HepG2 (cell line): Measurements from ENCODE around the gene CLEC11A. TPM values are rescaled to one million over a fixed set of nuclear protein-coding genes. Genes with fewer than 3 reads are reported as not detected.

Experiments used
- ATAC-seq: fragments of 200-7000 bp; cut with Tn5 transposase; 3 replicates; pipeline ENCODE4 v1.9.1; 2020; ENCODE audit warnings: mild to moderate bottlenecking, moderate library complexity
- BruUV-seq: library from RNA; stranded (reverse); fragments of 400-500 nt; replicated peaks from 2 replicates; lab custom pipeline; 2021; lab: Mats Ljungman, UMichigan
- CTCF ChIA-PET: fragments of 300-600 bp; formaldehyde crosslinking; extraction: SDS; loops from one replicate; lab custom pipeline; 2021; ENCODE audit warnings: low total read pairs, inconsistent platforms, low intra/inter-chr PET ratio; lab: Yijun Ruan, JAX
- POLR2A ChIA-PET: fragments of 350-600 bp; sonication (Branson Sonifier 250); formaldehyde crosslinking; loops from one replicate; lab custom pipeline; 2020; ENCODE audit warnings: antibody characterized with exemption, inconsistent platforms; lab: Yijun Ruan, JAX
- DNase-seq: peaks from one replicate; pipeline ENCODE4 v3.0.0-alpha.2; 2015; ENCODE audit warnings: low spot score
- FAIRE-seq: peaks from 3 replicates; lab custom pipeline; 2011; peaks lifted over from hg19 to GRCh38; lab: Jason Lieb, UNC
- H2AFZ ChIP-seq: one replicate; pipeline ENCODE4 v1.6.1; 2011; ENCODE audit warnings: low read length, inconsistent platforms
- H3K27ac ChIP-seq: fragments of 300-600 bp; 3 replicates; pipeline ENCODE4 v1.8.0; 2011; ENCODE audit warnings: mixed run types, mild to moderate bottlenecking, mixed read lengths, low read length, inconsistent platforms; ENCODE audit not compliant: insufficient read depth; ENCODE audit errors: extremely low read length
- H3K27me3 ChIP-seq, 2 experiments: fragments of 200-600 bp in 1 of 2; 2 replicates in 1 of 2; 3 replicates in 1 of 2; pipeline versions ENCODE4 v1.6.0 to v1.8.0; 2011; ENCODE audit warnings: low read length in 2 of 2, mild to moderate bottlenecking in 2 of 2, moderate library complexity in 2 of 2, inconsistent platforms in 1 of 2; ENCODE audit not compliant: insufficient read depth in 2 of 2, control insufficient read depth in 1 of 2
- H3K36me3 ChIP-seq, 2 experiments: fragments of 200-600 bp in 1 of 2; replicated peaks in 1 of 2; 2 replicates in 1 of 2; 3 replicates in 1 of 2; pipeline versions ENCODE4 v1.5.1 to v1.8.0; 2011; ENCODE audit warnings: low read length in 2 of 2, inconsistent platforms in 1 of 2; ENCODE audit not compliant: insufficient read depth in 2 of 2, control insufficient read depth in 1 of 2
- H3K4me1 ChIP-seq: 2 replicates; pipeline ENCODE4 v1.5.1; 2012; ENCODE audit warnings: low read length, inconsistent platforms; ENCODE audit not compliant: insufficient read depth
- H3K4me2 ChIP-seq: 2 replicates; pipeline ENCODE4 v1.6.0; 2011; ENCODE audit warnings: low read depth, low read length, inconsistent platforms
- H3K4me3 ChIP-seq, 3 experiments: fragments of 200-600 bp in 1 of 3; sonication (generic), shearing (Covaris generic) in 1 of 3; replicated peaks in 1 of 3; 2 replicates each; pipeline ENCODE4 v1.5.1; 2011 to 2016; ENCODE audit warnings: low read length in 3 of 3, inconsistent platforms in 2 of 3, low read depth in 2 of 3, mild to moderate bottlenecking in 2 of 3, control low read depth in 1 of 3, mixed read lengths in 1 of 3; ENCODE audit not compliant: insufficient read depth in 1 of 3
- H3K79me2 ChIP-seq: one replicate; pipeline ENCODE4 v1.6.1; 2011; ENCODE audit warnings: low read length, inconsistent platforms; ENCODE audit not compliant: insufficient read depth
- H3K9ac ChIP-seq: 2 replicates; pipeline ENCODE4 v1.6.0; 2011; ENCODE audit warnings: mild to moderate bottlenecking, low read depth, low read length, inconsistent platforms; ENCODE audit not compliant: insufficient read depth
- H3K9me3 ChIP-seq: 2 replicates; pipeline ENCODE4 v1.5.1; 2012; ENCODE audit warnings: mild to moderate bottlenecking, low read length
- H4K20me1 ChIP-seq: 2 replicates; pipeline ENCODE4 v1.6.0; 2011; ENCODE audit warnings: inconsistent platforms, mild to moderate bottlenecking, low read length, moderate library complexity; ENCODE audit not compliant: insufficient read depth
- GABPA ChIP-seq, 2 experiments: IDR thresholded peaks; 2 replicates each; pipeline ENCODE4 v1.6.1; 2011 to 2016; ENCODE audit warnings: low read depth in 2 of 2, low read length in 1 of 2, missing biosample characterization in 1 of 2, missing genetic modification characterization in 1 of 2
- HOXA9 ChIP-seq: sonication (generic); formaldehyde crosslinking; IDR thresholded peaks from 2 replicates; pipeline ENCODE4 v1.8.1; 2022; ENCODE audit warnings: missing genetic modification reagents, mild to moderate bottlenecking, moderate library complexity, borderline replicate concordance
- MIER2 ChIP-seq: IDR thresholded peaks from 2 replicates; pipeline ENCODE4 v1.6.1; 2016; ENCODE audit warnings: missing biosample characterization, missing genetic modification reagents
- MTF1 ChIP-seq: sonication (generic); formaldehyde crosslinking; IDR thresholded peaks from 2 replicates; pipeline ENCODE4 v1.5.0; 2020; ENCODE audit warnings: missing genetic modification reagents
- NAIF1 ChIP-seq: sonication (generic); formaldehyde crosslinking; IDR thresholded peaks from 2 replicates; pipeline ENCODE4 v1.5.0; 2020; ENCODE audit warnings: mild to moderate bottlenecking, missing genetic modification reagents, borderline replicate concordance
- SALL1 ChIP-seq: sonication (generic); formaldehyde crosslinking; IDR thresholded peaks from 2 replicates; pipeline ENCODE4 v1.8.0; 2022; ENCODE audit warnings: mild to moderate bottlenecking, missing genetic modification reagents
- SIN3B ChIP-seq: fragments of 150-350 bp; IDR thresholded peaks from 2 replicates; pipeline ENCODE4 v1.6.1; 2014; ENCODE audit warnings: low read length
- SP2 ChIP-seq: sonication (generic); formaldehyde crosslinking; IDR thresholded peaks from 2 replicates; pipeline ENCODE4 v1.5.1; 2020; ENCODE audit warnings: mild to moderate bottlenecking, missing genetic modification reagents
- SRSF9 ChIP-seq: fragments of 200-400 bp; formaldehyde crosslinking; IDR thresholded peaks from 2 replicates; pipeline ENCODE4 v1.6.1; 2018; ENCODE audit warnings: borderline replicate concordance, mild to moderate bottlenecking, low read depth, low read length; ENCODE audit not compliant: insufficient read depth, poor library complexity, severe bottlenecking
- TP53 ChIP-seq: sonication (generic); formaldehyde crosslinking; conservative IDR thresholded peaks from 2 replicates; pipeline ENCODE4 v1.4.0; 2020; ENCODE audit warnings: missing genetic modification reagents
- ZNF430 ChIP-seq: sonication (generic); formaldehyde crosslinking; IDR thresholded peaks from 2 replicates; pipeline ENCODE4 v1.9.0; 2021; ENCODE audit warnings: mild to moderate bottlenecking, missing genetic modification reagents
- ZNF891 ChIP-seq: sonication (generic); formaldehyde crosslinking; IDR thresholded peaks from 2 replicates; pipeline ENCODE4 v1.5.0; 2020; ENCODE audit warnings: mild to moderate bottlenecking, missing genetic modification reagents
- WGBS: methylation state at CpG from one replicate; pipeline ENCODE4 v1.1.6; 2017; ENCODE audit warnings: low lambda C conversion rate; 5-methylcytosine and 5-hydroxymethylcytosine counted together
- in situ Hi-C: cut with HindIII; loops from 2 replicates; pipeline ENCODE4 v1.10.0; 2017; ENCODE audit warnings: low pct_unique_long_range_greater_than_20kb; ENCODE audit not compliant: extremely low pct_ligation_motif_present
- intact Hi-C: fragments of 100-400 bp; cut with micrococcal nuclease; formaldehyde crosslinking; loops from one replicate; pipeline ENCODE4 v1.10.0; 2022; ENCODE audit not compliant: unreplicated experiment
- polyA plus RNA-seq, 8 experiments: library from polyadenylated mRNA; depleted of rRNA in 3 of 8; stranded (reverse) in 7 of 8; unstranded in 1 of 8; fragments of >200 nt; fragmentation: Illumina TruSeq in 4 of 8; extraction: Trizol in 4 of 8; gene quantifications; 2 replicates each; pipeline versions ENCODE4 v1.2.1 to v1.2.3, GENCODE V29; 2011 to 2016; ENCODE audit warnings: low read depth in 4 of 8, missing spikeins in 1 of 8, mixed read lengths in 1 of 8; ENCODE audit not compliant: insufficient read depth in 1 of 8
- total RNA-seq, 5 experiments: library from RNA; depleted of rRNA; stranded (reverse); fragments of >200 nt; fragmentation: Illumina TruSeq; extraction: Trizol; gene quantifications; 2 replicates each; pipeline ENCODE4 v1.2.3, GENCODE V29; 2016; ENCODE audit warnings: low read depth in 1 of 5
- TF ChIP-seq, protein P1 (sequence below): sonication (generic); formaldehyde crosslinking; IDR thresholded peaks from 2 replicates; pipeline ENCODE4 v1.5.0; 2020; ENCODE audit warnings: missing genetic modification reagents
- TF ChIP-seq, protein P2 (sequence below): fragments of 450-650 bp; IDR thresholded peaks from 2 replicates; pipeline ENCODE4 v1.6.1; 2016
- TF ChIP-seq, protein P3 (sequence below): sonication (generic); formaldehyde crosslinking; IDR thresholded peaks from 2 replicates; pipeline ENCODE4 v1.8.0; 2022; ENCODE audit warnings: mild to moderate bottlenecking, missing genetic modification reagents
- TF ChIP-seq, protein P4 (sequence below): sonication (generic); formaldehyde crosslinking; IDR thresholded peaks from 2 replicates; pipeline ENCODE4 v1.8.0; 2022; ENCODE audit warnings: low read depth, missing genetic modification reagents
- TF ChIP-seq, protein P5 (sequence below): sonication (generic); formaldehyde crosslinking; IDR thresholded peaks from 2 replicates; pipeline ENCODE4 v1.8.0; 2022; ENCODE audit warnings: mild to moderate bottlenecking, missing genetic modification reagents, moderate library complexity

CLEC11A gene
- total and polyA plus RNA-seq, 2 of the 13 experiments (the other 11 are each of a cell fraction or from before 2014, with no cell fraction given): not detected

DNA sequence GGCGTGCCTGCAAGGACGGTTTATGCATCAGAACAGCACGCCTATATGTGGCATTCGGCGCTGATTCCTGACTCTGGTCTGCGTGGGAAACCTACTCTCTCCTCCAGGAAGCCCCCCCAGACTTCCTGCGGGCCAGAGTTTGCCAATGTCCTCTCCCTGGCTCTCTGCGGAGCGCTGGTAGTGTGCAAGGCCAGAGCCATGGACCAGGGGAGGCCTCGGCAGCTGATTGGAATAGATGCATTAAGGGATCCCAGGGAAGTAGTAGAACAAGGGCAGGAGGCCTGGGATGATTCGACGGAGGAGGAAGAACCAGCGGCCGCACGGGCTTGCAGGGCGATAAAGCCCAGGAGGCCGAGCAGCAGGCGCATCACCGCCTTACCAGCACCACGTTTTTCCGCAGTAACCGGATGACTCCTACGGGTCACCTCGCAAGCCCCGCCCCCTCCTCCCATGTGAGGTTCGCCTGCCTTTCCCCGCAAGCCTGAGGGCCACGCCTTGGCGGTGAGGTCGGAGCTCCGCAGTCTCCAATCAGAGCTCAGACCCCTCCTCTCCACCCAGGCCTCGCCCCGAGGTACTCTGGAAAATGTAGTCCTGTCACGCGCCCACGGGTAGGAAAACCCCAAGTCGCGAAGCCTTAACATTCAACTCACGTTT, 5.0 kb downstream of the CLEC11A start (continued):
- TF ChIP-seq SRSF9 (no peak), NAIF1 (no peak), TP53 (CRISPR knock-in tag) (no peak), ZNF430 (CRISPR knock-in tag) (no peak), MIER2 (CRISPR knock-in tag) (no peak), GABPA (IDR thresholded peaks at IDR 0.05; ENCODE audit: low read depth, low read length) (no peak), GABPA (CRISPR knock-in tag; IDR thresholded peaks at IDR 0.05; ENCODE audit: low read depth) (0 out of 2 replicates have a peak, but pooled peaks have one; percentile 12), SIN3B (no peak), MTF1 (no peak), SALL1 (CRISPR knock-in tag) (no peak)
- TF ChIP-seq, protein P1, sequence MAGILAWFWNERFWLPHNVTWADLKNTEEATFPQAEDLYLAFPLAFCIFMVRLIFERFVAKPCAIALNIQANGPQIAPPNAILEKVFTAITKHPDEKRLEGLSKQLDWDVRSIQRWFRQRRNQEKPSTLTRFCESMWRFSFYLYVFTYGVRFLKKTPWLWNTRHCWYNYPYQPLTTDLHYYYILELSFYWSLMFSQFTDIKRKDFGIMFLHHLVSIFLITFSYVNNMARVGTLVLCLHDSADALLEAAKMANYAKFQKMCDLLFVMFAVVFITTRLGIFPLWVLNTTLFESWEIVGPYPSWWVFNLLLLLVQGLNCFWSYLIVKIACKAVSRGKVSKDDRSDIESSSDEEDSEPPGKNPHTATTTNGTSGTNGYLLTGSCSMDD (CRISPR knock-in tag): no peak
- TF ChIP-seq, all 625 proteins: peak for 4

DNA sequence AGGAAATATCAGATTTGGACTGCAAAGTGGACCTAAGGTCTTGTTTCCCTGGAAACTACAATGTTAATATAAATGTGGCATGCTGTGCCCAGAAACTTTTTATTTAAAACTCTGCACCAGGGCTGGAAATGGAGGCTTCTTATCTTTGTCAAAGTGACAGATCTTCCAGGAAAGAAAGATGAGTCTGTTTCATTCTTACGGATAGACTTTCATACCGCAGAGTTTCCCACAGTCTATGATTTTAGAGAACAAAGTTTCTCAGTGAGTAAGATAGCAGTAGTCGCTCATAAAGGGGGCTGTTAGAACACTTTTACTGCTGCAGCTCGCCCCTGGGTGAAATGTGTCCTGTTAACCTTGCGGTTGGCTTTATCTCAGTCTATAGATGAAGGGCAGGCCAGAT, 6.7 kb downstream of the CLEC11A start:
- DNase-seq (no peak), ATAC-seq (no peak), FAIRE-seq (no peak)
- Histone ChIP-seq H4K20me1 (no peaks in the 10 kb centered on the region), H3K27ac (no peak overlapping the region), H3K4me3 (no peak overlapping the region), H3K36me3 (no peaks in the 10 kb centered on the region), H3K79me2 (no peaks in the 10 kb centered on the region), H3K27me3 (peaks cover 3 to 19% of the 10 kb centered on the region in 2 experiments; a peak in 4 of 5 replicates), H3K4me1 (no peaks in the 10 kb centered on the region), H3K9me3 (no peaks in the 10 kb centered on the region), H3K9ac (no peak overlapping the region), H3K4me2 (no peak overlapping the region), H2AFZ (no peak overlapping the region)
- BruUV-seq: no TSS peak
- POLR2A ChIA-PET: no interaction called here
- intact Hi-C loops (no loop called here), in situ Hi-C loops (no loop called here)
- CTCF ChIA-PET: no interaction called here
- TF ChIP-seq, protein P2, sequence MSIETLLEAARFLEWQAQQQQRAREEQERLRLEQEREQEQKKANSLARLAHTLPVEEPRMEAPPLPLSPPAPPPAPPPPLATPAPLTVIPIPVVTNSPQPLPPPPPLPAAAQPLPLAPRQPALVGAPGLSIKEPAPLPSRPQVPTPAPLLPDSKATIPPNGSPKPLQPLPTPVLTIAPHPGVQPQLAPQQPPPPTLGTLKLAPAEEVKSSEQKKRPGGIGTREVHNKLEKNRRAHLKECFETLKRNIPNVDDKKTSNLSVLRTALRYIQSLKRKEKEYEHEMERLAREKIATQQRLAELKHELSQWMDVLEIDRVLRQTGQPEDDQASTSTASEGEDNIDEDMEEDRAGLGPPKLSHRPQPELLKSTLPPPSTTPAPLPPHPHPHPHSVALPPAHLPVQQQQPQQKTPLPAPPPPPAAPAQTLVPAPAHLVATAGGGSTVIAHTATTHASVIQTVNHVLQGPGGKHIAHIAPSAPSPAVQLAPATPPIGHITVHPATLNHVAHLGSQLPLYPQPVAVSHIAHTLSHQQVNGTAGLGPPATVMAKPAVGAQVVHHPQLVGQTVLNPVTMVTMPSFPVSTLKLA: no peak
- no peak for TF ChIP-seq ZNF891 (CRISPR knock-in tag)
- no peak for TF ChIP-seq HOXA9
- TF ChIP-seq, protein P3, sequence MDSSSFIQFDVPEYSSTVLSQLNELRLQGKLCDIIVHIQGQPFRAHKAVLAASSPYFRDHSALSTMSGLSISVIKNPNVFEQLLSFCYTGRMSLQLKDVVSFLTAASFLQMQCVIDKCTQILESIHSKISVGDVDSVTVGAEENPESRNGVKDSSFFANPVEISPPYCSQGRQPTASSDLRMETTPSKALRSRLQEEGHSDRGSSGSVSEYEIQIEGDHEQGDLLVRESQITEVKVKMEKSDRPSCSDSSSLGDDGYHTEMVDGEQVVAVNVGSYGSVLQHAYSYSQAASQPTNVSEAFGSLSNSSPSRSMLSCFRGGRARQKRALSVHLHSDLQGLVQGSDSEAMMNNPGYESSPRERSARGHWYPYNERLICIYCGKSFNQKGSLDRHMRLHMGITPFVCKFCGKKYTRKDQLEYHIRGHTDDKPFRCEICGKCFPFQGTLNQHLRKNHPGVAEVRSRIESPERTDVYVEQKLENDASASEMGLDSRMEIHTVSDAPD (CRISPR knock-in tag): no peak
- TF ChIP-seq SP2: no peak
- TF ChIP-seq, protein P4, sequence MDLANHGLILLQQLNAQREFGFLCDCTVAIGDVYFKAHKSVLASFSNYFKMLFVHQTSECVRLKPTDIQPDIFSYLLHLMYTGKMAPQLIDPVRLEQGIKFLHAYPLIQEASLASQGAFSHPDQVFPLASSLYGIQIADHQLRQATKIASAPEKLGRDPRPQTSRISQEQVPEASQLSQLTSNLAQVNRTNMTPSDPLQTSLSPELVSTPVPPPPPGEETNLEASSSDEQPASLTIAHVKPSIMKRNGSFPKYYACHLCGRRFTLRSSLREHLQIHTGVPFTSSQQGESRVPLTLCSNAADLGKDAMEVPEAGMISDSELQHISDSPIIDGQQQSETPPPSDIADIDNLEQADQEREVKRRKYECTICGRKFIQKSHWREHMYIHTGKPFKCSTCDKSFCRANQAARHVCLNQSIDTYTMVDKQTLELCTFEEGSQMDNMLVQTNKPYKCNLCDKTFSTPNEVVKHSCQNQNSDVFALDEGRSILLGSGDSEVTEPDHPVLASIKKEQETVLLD (CRISPR knock-in tag): no peak
- TF ChIP-seq, protein P5, sequence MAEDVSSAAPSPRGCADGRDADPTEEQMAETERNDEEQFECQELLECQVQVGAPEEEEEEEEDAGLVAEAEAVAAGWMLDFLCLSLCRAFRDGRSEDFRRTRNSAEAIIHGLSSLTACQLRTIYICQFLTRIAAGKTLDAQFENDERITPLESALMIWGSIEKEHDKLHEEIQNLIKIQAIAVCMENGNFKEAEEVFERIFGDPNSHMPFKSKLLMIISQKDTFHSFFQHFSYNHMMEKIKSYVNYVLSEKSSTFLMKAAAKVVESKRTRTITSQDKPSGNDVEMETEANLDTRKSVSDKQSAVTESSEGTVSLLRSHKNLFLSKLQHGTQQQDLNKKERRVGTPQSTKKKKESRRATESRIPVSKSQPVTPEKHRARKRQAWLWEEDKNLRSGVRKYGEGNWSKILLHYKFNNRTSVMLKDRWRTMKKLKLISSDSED (CRISPR knock-in tag): no peak
- 44% methylated on average over 5 of the region's 5 CpGs for WGBS
